Endothelial cell of umbilical vein (primary cell): ENCODE data around the gene C13orf46. TPM values are rescaled to one million over a fixed set of nuclear protein-coding genes. Genes with fewer than 3 reads are reported as not detected.
"Not testable (repeated sequence)": the region's sequence is repeated elsewhere in the genome, so short reads cannot be mapped to it uniquely, and the experiment has no call there.

Source experiments
- BruUV-seq: library from RNA; stranded (reverse); fragments of 400-500 nt; replicated peaks from 2 replicates; lab custom pipeline; 2021; lab: Mats Ljungman, UMichigan
- CTCF ChIA-PET: fragments of 300-600, 350-600 bp; sonication (Branson Sonifier 250); formaldehyde crosslinking; loops from one replicate; lab custom pipeline; 2021; ENCODE audit warnings: antibody characterized with exemption, inconsistent platforms; lab: Charles Lee
- POLR2A ChIA-PET: fragments of 300-600, 350-600 bp; sonication (Branson Sonifier 250); formaldehyde crosslinking; loops from one replicate; lab custom pipeline; 2021; ENCODE audit warnings: antibody characterized with exemption, inconsistent platforms; lab: Charles Lee
- DNase-seq: peaks from one replicate; pipeline ENCODE4 v3.0.0-alpha.2; 2011; ENCODE audit warnings: low read depth, low spot score
- FAIRE-seq: peaks from 2 replicates; lab custom pipeline; 2011; peaks lifted over from hg19 to GRCh38; lab: Jason Lieb, UNC
- H2AFZ ChIP-seq: 2 replicates; pipeline ENCODE4 v1.6.0; 2012; ENCODE audit warnings: low read depth, low read length, control low read depth, inconsistent platforms
- H3K27ac ChIP-seq: 2 replicates; pipeline ENCODE4 v1.5.1; 2011; ENCODE audit warnings: low read depth, mild to moderate bottlenecking, control low read depth, low read length, moderate library complexity; ENCODE audit not compliant: insufficient read depth
- H3K27me3 ChIP-seq, 2 experiments: 2 replicates each; pipeline versions ENCODE4 v1.6.0 to v1.6.1; 2011; ENCODE audit warnings: low read length in 2 of 2, mixed read lengths in 1 of 2; ENCODE audit not compliant: control insufficient read depth in 2 of 2, insufficient read depth in 2 of 2
- H3K36me3 ChIP-seq, 2 experiments: 2 replicates in 1 of 2; 3 replicates in 1 of 2; pipeline ENCODE4 v1.5.1; 2011; ENCODE audit warnings: low read length in 2 of 2, mild to moderate bottlenecking in 1 of 2, moderate library complexity in 1 of 2; ENCODE audit not compliant: control insufficient read depth in 2 of 2, insufficient read depth in 2 of 2; ENCODE audit errors: extremely low read depth in 1 of 2
- H3K4me1 ChIP-seq: 3 replicates; pipeline ENCODE4 v1.5.1; 2011; ENCODE audit warnings: mild to moderate bottlenecking, low read length; ENCODE audit not compliant: control insufficient read depth, insufficient read depth; ENCODE audit errors: extremely low read depth
- H3K4me2 ChIP-seq: 2 replicates; pipeline ENCODE4 v1.6.1; 2011; ENCODE audit warnings: low read length, control low read depth, mixed read lengths; ENCODE audit not compliant: insufficient read depth
- H3K4me3 ChIP-seq, 3 experiments: fragments of 200-600 bp in 1 of 3; sonication (generic), shearing (Covaris generic) in 1 of 3; replicated peaks in 1 of 3; 2 replicates each; pipeline ENCODE4 v1.5.1; 2011 to 2016; ENCODE audit warnings: control low read depth in 3 of 3, low read length in 3 of 3, mild to moderate bottlenecking in 2 of 3, inconsistent platforms in 1 of 3, low read depth in 1 of 3, moderate library complexity in 1 of 3; ENCODE audit not compliant: insufficient read depth in 1 of 3
- H3K79me2 ChIP-seq: 2 replicates; pipeline ENCODE4 v1.6.0; 2012; ENCODE audit warnings: low read length, inconsistent platforms; ENCODE audit not compliant: control insufficient read depth, insufficient read depth
- H3K9ac ChIP-seq: replicated peaks from 2 replicates; pipeline ENCODE3; 2011; ENCODE audit warnings: low read length, control low read depth; ENCODE audit not compliant: insufficient read depth; ENCODE audit errors: extremely low read depth
- H3K9me1 ChIP-seq: replicated peaks from 3 replicates; pipeline ENCODE4 v1.6.0; 2011; ENCODE audit warnings: mild to moderate bottlenecking, low read length; ENCODE audit not compliant: control insufficient read depth, insufficient read depth; ENCODE audit errors: extremely low read depth
- H3K9me3 ChIP-seq: replicated peaks from 2 replicates; pipeline ENCODE4 v1.5.1; 2012; ENCODE audit warnings: low read length, inconsistent platforms; ENCODE audit not compliant: control insufficient read depth, insufficient read depth
- H4K20me1 ChIP-seq: replicated peaks from 2 replicates; pipeline ENCODE3; 2011; ENCODE audit warnings: mild to moderate bottlenecking, low read length; ENCODE audit not compliant: control insufficient read depth, insufficient read depth; ENCODE audit errors: extremely low read depth
- CTCF ChIP-seq, 2 donors: IDR thresholded peaks; 1 replicate in 1 of 2; 2 replicates in 1 of 2; pipeline ENCODE4 v1.5.1; 2011; ENCODE audit warnings: low read length in 2 of 2, mild to moderate bottlenecking in 2 of 2, moderate library complexity in 2 of 2, control low read depth in 1 of 2, inconsistent platforms in 1 of 2, low read depth in 1 of 2; ENCODE audit not compliant: insufficient read depth in 1 of 2; ENCODE audit errors: extremely low read depth in 1 of 2
- EZH2 ChIP-seq: IDR thresholded peaks from 2 replicates; pipeline ENCODE4 v1.6.1; 2012; ENCODE audit warnings: borderline replicate concordance, low read depth, mild to moderate bottlenecking, moderate library complexity, low read length, inconsistent platforms; ENCODE audit not compliant: severe bottlenecking
- FOS ChIP-seq: IDR thresholded peaks from 2 replicates; pipeline ENCODE4 v1.6.1; 2011; ENCODE audit warnings: mild to moderate bottlenecking, low read length, moderate library complexity, borderline replicate concordance; ENCODE audit not compliant: insufficient read depth
- GATA2 ChIP-seq: IDR thresholded peaks from 2 replicates; pipeline ENCODE4 v1.7.0; 2011; ENCODE audit warnings: low read depth, mild to moderate bottlenecking, moderate library complexity, mixed read lengths, low read length; ENCODE audit not compliant: insufficient read length, insufficient read depth
- JUN ChIP-seq: IDR thresholded peaks from 2 replicates; pipeline ENCODE4 v1.6.1; 2011; ENCODE audit warnings: borderline replicate concordance, low read depth; ENCODE audit not compliant: insufficient read length, insufficient read depth
- MAX ChIP-seq: IDR thresholded peaks from 2 replicates; pipeline ENCODE4 v1.6.1; 2011; ENCODE audit not compliant: insufficient read depth, insufficient read length
- MYC ChIP-seq: IDR thresholded peaks from one replicate; pipeline ENCODE4 v1.6.1; 2011; ENCODE audit warnings: mild to moderate bottlenecking, low read depth, low read length
- POLR2A ChIP-seq: IDR thresholded peaks from 2 replicates; pipeline ENCODE4 v1.6.1; 2012; ENCODE audit warnings: low read depth, mild to moderate bottlenecking, control low read depth, low read length
- POLR2AphosphoS5 ChIP-seq: IDR thresholded peaks from 2 replicates; pipeline ENCODE4 v1.6.1; 2012; ENCODE audit warnings: low read depth, mild to moderate bottlenecking, control low read depth, low read length, moderate library complexity; ENCODE audit not compliant: insufficient read depth
- dilution Hi-C: fragments of 300-500 bp; cut with MboI; formaldehyde crosslinking; loops from one replicate; pipeline ENCODE4 v1.15.0; 2019; ENCODE audit warnings: low sequenced_read_pairs; ENCODE audit not compliant: extremely low pct_ligation_motif_present
- intact Hi-C: fragments of 100-400 bp; cut with micrococcal nuclease; formaldehyde crosslinking; loops from one replicate; pipeline ENCODE4 v1.10.0; 2022
- polyA plus RNA-seq, 4 experiments: library from polyadenylated mRNA; depleted of rRNA in 3 of 4; stranded (reverse) in 3 of 4; unstranded in 1 of 4; fragments of >200 nt; gene quantifications; 2 replicates each; pipeline versions ENCODE4 v1.2.1 to v1.2.3, GENCODE V29; 2011 to 2012; ENCODE audit warnings: missing spikeins in 1 of 4
- total RNA-seq: library from RNA; stranded (reverse); gene quantifications from 2 replicates; pipeline ENCODE4 v1.2.3, GENCODE V29; 2021

The C13orf46 gene
- total and polyA plus RNA-seq, 2 donors (not counting 3 experiments of a cell fraction or from before 2014, with no cell fraction given) = 1.3 to 1.7 TPM

- H3K27ac ChIP-seq, H3K4me2 ChIP-seq, intact Hi-C loops, H4K20me1 ChIP-seq, H3K79me2 ChIP-seq, H3K27me3 ChIP-seq, dilution Hi-C loops, H2AFZ ChIP-seq, H3K9me3 ChIP-seq, BruUV-seq, DNase-seq, POLR2A ChIA-PET, H3K4me1 ChIP-seq, FAIRE-seq, H3K9me1 ChIP-seq, H3K9ac ChIP-seq, CTCF ChIA-PET, H3K4me3 ChIP-seq: not testable (repeated sequence)
- H3K36me3 ChIP-seq = peaks cover 10 to 23% of the 10 kb centered on the region in 2 experiments
Measured at GRCh38 chr13:113988859-113989258, 15.0 kb upstream of the C13orf46 start.

- Histone ChIP-seq H3K9me1 (no peaks in the 10 kb centered on the region), H2AFZ (no peak overlapping the region), H4K20me1 (no peaks in the 10 kb centered on the region), H3K4me3 (no peak overlapping the region), H3K27ac (no peak overlapping the region), H3K27me3 (no peaks in the 10 kb centered on the region), H3K9me3 (no peaks in the 10 kb centered on the region), H3K4me1 (no peaks in the 10 kb centered on the region), H3K79me2 (no peaks in the 10 kb centered on the region), H3K4me2 (no peak overlapping the region), H3K9ac (no peak overlapping the region), H3K36me3 (peaks cover 0 to 38% of the 10 kb centered on the region in 2 experiments)
- no peak for FAIRE-seq
- BruUV-seq = no TSS peak
- POLR2A ChIA-PET = no interaction called here
- TF ChIP-seq POLR2A (no peak), MYC (no peak), POLR2AphosphoS5 (no peak), JUN (no peak), EZH2 (no peak), MAX (no peak), CTCF (IDR thresholded peaks at IDR 0.05; ENCODE audit: extremely low read depth in 1 of 2, insufficient read depth in 1 of 2, low read depth in 1 of 2, low read length in 2 of 2) (no peak), FOS (no peak), GATA2 (no peak)
- dilution Hi-C loops (no loop called here), intact Hi-C loops (no loop called here)
- no peak for DNase-seq
- CTCF ChIA-PET = interaction anchor here (0.9 kb wide), 1 partner anchor 245 kb away, joined by 3 read pairs; no protein-coding TSS in a partner anchor
Measured at GRCh38 chr13:113982296-113982661, 8.4 kb upstream of the C13orf46 start.
